Stimulated activated CD4-positive, alpha-beta T cell treated with anti-CD3 and anti-CD28 coated beads, Interleukin-12 subunit alpha, Interleukin-12 subunit beta, amount 100 ng/mL, for 24 hours (primary cell): ENCODE data around the gene ETV6.

Experiments
- DNase-seq, 2 experiments: peaks; one replicate each; pipeline ENCODE4 v3.0.0-alpha.2; 2020; ENCODE audit warnings: low read depth in 2 of 2

The ETV6 gene

GRCh38 chr12:11827091-11828061, 177.9 kb downstream of the ETV6 start:
- DNase-seq = no peak

GRCh38 chr12:11829764-11830194, 180.3 kb downstream of the ETV6 start:
- no peak for DNase-seq

DNA sequence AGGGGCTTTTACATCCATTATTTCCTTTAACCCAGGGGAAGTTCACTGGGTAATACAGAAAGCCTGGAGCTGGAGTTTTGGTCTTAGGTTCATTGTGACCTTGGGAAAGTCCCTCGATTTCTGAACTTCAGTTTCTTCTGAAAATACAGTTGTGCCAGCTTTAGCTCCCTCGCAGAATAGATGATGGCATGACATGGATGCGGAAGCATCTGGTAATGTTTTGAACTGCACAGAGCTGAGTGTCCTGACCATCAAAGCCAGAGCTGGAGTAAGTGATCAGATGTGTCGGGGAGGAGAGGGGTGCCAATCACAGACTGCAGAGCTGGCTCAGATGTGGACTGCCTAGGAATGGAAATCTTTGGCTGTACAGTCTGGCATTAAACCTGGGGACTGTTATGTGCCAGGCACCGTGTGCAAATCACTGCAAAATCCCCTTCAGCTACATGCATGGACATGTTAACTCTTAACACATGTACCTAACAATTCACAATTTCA, 180.9 kb downstream of the ETV6 start:
- no peak for DNase-seq

GRCh38 chr12:11832093-11832492, 182.6 kb downstream of the ETV6 start:
- DNase-seq = no peak

DNA sequence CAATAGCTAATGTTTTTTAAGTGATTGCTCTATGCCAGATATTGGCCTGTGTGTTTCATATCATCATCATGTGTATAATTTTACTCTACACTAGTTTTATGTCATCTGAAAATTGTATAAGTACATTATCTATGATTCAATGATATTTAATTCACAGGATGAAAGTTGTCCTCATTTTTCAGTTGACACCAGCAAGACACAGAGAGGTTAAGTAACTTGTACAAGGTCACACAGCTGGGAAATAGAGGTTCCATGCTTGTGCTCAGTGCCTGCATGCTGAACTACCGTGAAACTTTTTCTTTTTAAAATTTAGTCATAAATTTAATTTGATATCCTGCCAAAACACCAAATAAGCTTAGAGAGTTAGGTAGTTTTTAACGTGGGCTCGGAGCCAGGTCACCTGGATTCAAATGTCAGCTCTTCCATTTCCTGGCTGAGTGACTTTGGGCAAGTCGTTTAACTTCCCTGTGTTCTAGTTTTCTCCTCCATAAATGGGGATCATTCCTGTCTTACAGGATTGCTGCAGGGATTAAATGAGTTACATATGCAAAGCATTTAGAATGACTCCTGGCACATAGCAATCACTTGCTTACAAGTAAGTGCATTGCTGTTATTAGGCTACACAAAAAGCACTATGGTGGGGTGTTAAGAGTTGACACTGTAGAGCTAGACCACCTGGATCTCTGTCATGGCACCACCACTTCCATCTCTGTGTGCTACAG, 183.9 kb downstream of the ETV6 start:
- DNase-seq = no peak

DNA sequence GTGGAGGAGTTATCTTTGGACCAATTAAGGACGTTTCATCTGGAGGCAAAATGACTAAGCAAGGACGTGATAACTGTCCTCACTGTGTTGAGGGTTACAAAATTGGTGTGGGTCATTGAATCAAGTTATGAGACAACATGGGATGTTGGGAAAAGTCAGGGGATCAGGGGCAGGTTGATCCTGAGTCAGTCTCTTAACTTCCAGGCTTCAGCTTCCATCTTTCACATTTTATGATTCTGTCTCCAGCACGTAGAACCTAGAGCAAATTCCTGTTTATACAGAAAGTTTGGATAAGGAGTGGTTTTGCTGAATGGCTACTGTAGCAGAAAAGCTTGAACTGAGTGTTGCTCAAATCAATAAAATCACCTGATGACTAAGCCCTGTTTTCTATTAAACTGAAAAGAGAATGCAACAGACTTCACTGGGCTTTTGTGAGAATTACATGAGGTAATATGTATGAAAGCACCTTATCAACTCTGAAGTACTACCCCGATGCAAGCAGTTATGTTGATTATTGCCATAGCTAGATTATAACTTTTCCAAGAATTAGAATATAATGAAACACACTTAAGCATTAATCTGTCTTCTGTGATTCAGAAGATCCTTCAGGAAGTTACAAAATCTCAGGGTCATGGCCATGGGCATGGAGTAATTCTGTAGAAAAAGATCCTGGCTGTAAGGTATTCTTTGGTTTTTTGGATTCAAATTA, 184.8 kb downstream of the ETV6 start:
- no peak for DNase-seq

GRCh38 chr12:11834931-11835330, 185.5 kb downstream of the ETV6 start:
- DNase-seq = no peak

- DNase-seq = peak; percentile 63 to 73
These were observed 187.0 kb downstream of the ETV6 start for GRCh38 chr12:11836282-11837151.

DNA sequence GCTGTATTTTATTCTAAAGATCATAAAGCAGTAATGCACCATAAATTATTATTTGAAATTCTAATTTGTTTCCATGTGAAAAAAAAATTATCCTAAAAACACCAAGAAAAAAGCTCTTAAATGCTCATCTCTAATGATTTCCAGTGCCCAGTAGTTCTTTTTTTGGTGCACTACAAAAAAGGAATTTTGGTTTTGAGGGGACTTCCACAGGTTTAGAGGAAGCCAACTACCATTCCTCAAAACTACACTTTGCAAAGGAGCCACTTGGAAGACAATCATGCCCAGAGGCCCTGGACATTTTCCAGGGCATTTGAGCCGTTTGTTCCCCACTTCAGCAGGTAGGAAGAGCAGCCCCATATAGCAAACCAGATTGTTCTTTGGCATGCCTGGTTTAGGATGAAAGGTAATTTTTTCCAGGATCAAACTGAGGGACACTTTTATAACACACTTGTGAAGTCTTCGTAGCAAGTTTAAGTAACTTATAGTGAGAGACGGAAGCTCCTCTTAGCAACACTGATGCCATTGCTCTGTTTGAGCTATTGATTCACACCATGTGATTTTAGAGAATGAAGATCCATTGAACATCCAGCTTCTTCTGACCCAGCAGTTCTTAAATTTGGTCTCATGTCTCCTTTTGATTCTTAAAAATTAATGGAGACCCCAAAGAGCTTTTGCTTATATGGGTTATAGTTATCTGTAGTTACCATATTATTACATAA, 187.9 kb downstream of the ETV6 start:
- no peak for DNase-seq

- DNase-seq = no peak
These were observed 188.9 kb downstream of the ETV6 start for GRCh38 chr12:11838403-11838802.

- DNase-seq = no peak
These were observed 189.7 kb downstream of the ETV6 start for GRCh38 chr12:11839091-11839641.

DNA sequence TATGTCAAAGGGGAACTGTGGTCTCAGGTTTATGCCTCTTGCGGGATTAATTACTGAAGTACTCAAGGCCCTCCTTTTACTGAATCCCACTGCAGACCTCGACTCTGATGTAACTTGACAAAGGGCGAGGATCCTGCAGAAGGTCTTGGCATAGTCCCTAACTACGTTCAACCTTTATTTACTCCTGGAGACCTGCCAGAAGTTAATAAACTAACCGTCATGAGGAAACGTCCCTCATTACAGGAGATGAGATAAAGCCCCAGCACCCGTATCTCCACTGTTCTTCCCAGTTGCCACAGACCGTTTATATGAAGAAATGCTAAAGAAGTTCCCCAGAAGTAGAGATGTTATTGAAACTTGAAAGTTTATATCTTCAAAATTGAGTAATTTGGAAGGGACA, 190.9 kb downstream of the ETV6 start:
- DNase-seq = no peak

DNA sequence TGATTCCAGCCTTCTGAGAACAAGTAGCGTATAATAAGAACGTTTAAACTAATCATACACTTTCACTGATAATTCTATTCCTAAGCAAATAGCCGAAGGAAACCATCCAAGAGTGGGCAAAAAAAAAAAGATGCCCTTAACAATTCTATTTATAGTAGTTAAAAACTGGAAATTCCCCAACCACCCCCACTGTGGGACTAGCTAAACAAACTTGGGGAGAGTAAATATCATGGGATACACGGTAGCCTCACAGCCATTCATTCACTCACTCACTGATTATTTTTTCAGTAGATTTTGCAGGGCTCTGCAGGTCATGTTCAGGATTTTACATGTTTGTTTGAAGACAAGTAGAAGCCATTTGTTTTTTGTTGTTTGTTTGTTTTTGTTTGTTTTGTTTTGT, 197.0 kb downstream of the ETV6 start:
- DNase-seq = no peak

DNA sequence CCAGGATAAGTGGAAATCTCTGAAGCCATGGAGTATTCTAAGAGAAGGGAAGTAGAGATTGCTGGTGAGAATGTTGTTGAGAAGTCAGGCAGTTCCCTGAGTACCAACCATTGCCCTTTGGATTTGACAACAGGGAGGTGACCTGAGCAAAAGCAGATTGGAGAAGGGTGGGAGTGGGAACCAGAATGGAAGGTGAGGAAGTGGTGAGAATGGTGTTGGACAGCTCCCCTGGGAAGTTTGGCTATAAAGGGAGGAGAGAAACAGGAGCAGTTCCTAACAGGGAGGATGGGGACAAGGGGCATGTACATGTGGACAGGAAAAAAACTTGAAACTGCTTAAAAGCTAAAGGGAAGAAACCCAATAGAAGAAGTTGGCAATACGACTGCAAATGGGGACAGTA, 198.1 kb downstream of the ETV6 start:
- no peak for DNase-seq

GRCh38 chr12:11849757-11850504, 200.5 kb downstream of the ETV6 start:
- DNase-seq = no peak

DNA sequence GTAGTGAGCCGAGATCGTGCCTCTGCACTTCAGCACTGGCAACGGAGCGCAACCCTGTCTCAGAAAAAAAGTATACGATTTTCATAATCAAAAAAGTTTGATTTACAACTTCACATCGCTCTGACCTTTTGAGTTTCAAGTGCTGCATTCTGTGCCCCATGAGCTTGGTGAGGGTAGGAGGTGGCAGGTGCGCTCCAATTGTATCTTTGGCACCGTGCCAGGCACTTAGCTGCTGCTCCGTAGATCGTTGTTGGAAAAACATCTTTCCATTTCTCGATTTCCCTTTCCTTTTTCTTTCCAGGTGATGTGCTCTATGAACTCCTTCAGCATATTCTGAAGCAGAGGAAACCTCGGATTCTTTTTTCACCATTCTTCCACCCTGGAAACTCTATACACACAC, 203.7 kb downstream of the ETV6 start:
- no peak for DNase-seq

DNA sequence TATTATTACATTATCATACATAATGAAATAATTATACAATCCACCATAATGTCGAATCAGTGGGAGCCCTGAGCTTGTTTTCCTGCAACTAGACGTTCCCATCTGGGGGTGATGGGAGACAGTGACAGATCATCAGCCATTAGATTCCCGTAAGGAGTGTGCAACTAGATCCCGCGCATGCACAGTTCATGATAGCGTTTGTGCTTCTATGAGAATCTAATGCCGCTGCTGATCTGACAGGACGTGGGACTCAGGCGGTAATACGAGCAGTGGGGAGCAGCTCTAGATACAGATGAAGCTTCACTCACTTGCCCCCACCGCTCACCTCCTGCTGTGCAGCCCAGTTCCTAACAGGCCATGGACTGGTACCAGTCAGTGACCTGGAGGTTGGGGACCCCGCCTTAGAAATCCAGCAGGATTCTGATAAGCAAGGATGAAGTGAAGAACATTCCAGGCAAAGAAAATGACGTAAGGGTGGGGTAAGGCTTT, 204.6 kb downstream of the ETV6 start:
- DNase-seq = no peak

DNA sequence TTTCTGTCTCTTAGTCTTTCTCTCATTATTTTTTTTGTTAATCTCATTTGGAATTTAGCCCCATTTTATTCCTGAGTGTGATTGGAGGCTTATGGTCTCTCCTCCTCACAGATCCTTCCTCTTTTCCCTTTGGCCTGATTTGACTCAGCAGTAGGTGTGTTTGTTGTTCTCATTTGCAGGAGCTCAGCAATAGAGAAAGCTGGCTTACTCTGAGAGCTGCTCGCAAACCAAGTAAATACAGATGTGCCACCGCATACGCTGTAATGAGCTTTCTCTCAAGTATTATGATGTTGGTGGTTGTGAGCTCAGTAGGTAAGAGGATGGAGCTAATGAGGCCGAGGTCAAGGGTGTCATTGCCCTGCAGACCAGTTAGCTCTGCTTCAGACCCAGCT, 206.5 kb downstream of the ETV6 start:
- DNase-seq = no peak

- no peak for DNase-seq
These were observed 207.5 kb downstream of the ETV6 start for GRCh38 chr12:11856971-11857370.
